Measurements from ENCODE around the gene TDRD12. TPM values are rescaled to one million over a fixed set of nuclear protein-coding genes. Genes with fewer than 3 reads are reported as not detected.
"Not testable (repeated sequence)": the region's sequence is repeated elsewhere in the genome, so short reads cannot be mapped to it uniquely, and the experiment has no call there.

Gene TDRD12
- total RNA-seq, 1 experiment from 2014 or later = 0.64 TPM

GRCh38 chr19:32833388-32833787 is 113.8 kb downstream of the TDRD12 start:
- H3K9me3 ChIP-seq (ENCODE audit: low read depth, low read length, poor library complexity, severe bottlenecking); H3K4me3 ChIP-seq (ENCODE audit: low read depth, low read length, poor library complexity, severe bottlenecking); BruUV-seq (replicated peaks); H3K27ac ChIP-seq (ENCODE audit: low read depth, low read length, poor library complexity, severe bottlenecking); H3K36me3 ChIP-seq (ENCODE audit: insufficient read depth, low read length, poor library complexity, severe bottlenecking); intact Hi-C loops (cut with micrococcal nuclease; ENCODE audit: unreplicated experiment); CTCF ChIA-PET; DNase-seq (ENCODE audit: low spot score); POLR2A ChIA-PET (ENCODE audit: low non-redundant PET); H3K4me1 ChIP-seq (ENCODE audit: insufficient read depth, low read length, poor library complexity, severe bottlenecking); H3K27me3 ChIP-seq (replicated peaks; ENCODE audit: insufficient read depth, low read depth, low read length, poor library complexity): not testable (repeated sequence)

DNA sequence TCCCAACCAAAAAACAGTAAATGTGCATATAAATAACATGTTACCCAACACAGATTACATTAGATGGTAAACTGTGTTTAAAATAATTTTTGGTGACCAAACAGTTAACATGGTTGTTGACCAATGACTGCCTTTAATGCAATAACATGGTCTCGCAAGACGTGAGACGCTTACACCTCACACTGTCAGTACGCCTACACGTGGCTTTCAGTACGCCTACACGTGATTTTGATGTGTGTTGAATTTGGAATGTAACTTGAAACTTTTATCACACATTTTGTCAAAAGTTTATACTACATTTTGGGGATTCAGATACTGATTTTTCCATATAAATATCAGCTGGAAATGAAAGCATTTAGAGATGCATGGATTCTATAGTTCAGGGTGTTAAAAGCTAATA is 118.0 kb downstream of the TDRD12 start:
- POLR2A ChIA-PET (ENCODE audit: low non-redundant PET) = no interaction called here
- CTCF ChIA-PET = no interaction called here
- no peak for DNase-seq (ENCODE audit: low spot score)
- intact Hi-C loops (cut with micrococcal nuclease; ENCODE audit: unreplicated experiment) = no loop called here
- Histone ChIP-seq H3K4me1 (ENCODE audit: insufficient read depth, low read length, poor library complexity, severe bottlenecking) (no peaks in the 10 kb centered on the region), H3K4me3 (ENCODE audit: low read depth, low read length, poor library complexity, severe bottlenecking) (no peak overlapping the region), H3K27me3 (replicated peaks; ENCODE audit: insufficient read depth, low read depth, low read length, poor library complexity) (no peaks in the 10 kb centered on the region), H3K27ac (ENCODE audit: low read depth, low read length, poor library complexity, severe bottlenecking) (no peak overlapping the region), H3K36me3 (ENCODE audit: insufficient read depth, low read length, poor library complexity, severe bottlenecking) (no peaks in the 10 kb centered on the region), H3K9me3 (ENCODE audit: low read depth, low read length, poor library complexity, severe bottlenecking) (peaks cover 11% of the 10 kb centered on the region)
- BruUV-seq (replicated peaks) = no TSS peak
- no peak for TF ChIP-seq EZH2 (IDR thresholded peaks at IDR 0.05; ENCODE audit: borderline replicate concordance, low read depth, low read length, poor library complexity, severe bottlenecking)
- TF ChIP-seq, protein P1, sequence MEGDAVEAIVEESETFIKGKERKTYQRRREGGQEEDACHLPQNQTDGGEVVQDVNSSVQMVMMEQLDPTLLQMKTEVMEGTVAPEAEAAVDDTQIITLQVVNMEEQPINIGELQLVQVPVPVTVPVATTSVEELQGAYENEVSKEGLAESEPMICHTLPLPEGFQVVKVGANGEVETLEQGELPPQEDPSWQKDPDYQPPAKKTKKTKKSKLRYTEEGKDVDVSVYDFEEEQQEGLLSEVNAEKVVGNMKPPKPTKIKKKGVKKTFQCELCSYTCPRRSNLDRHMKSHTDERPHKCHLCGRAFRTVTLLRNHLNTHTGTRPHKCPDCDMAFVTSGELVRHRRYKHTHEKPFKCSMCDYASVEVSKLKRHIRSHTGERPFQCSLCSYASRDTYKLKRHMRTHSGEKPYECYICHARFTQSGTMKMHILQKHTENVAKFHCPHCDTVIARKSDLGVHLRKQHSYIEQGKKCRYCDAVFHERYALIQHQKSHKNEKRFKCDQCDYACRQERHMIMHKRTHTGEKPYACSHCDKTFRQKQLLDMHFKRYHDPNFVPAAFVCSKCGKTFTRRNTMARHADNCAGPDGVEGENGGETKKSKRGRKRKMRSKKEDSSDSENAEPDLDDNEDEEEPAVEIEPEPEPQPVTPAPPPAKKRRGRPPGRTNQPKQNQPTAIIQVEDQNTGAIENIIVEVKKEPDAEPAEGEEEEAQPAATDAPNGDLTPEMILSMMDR (conservative IDR thresholded peaks at IDR 0.05; ENCODE audit: low read depth, low read length) = no peak

DNA sequence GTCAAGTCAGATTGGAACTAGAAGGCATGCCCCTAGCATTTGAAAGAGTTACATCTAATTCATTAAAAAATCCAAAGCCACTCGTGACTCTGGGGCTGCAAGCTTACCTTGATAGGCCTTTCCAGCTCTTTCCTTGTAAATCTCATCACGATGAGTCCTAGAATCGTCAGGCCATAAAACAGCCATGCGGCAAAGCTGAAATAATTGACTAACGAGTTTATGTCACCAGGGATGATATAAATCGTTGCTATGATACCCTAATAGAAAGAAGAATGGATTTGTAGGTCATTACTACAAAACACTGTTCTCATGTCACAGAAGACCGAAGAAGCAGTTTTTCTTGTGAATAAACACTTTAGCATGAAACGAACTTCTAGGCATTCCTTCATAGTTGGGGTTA is 122.5 kb downstream of the TDRD12 start:
- H3K27ac ChIP-seq (ENCODE audit: low read depth, low read length, poor library complexity, severe bottlenecking) = no peak overlapping the region
- BruUV-seq (replicated peaks) = no TSS peak
- H3K9me3 ChIP-seq (ENCODE audit: low read depth, low read length, poor library complexity, severe bottlenecking) = peaks cover 11% of the 10 kb centered on the region
- H3K4me3 ChIP-seq (ENCODE audit: low read depth, low read length, poor library complexity, severe bottlenecking) = no peak overlapping the region
- H3K27me3 ChIP-seq (replicated peaks; ENCODE audit: insufficient read depth, low read depth, low read length, poor library complexity) = no peaks in the 10 kb centered on the region
- POLR2A ChIA-PET (ENCODE audit: low non-redundant PET) = interaction anchor here (0.7 kb wide), 1 partner anchor 462 kb away, joined by 3 read pairs; no protein-coding TSS in a partner anchor
- H3K4me1 ChIP-seq (ENCODE audit: insufficient read depth, low read length, poor library complexity, severe bottlenecking) = no peaks in the 10 kb centered on the region
- CTCF ChIA-PET = no interaction called here
- TF ChIP-seq EZH2 (IDR thresholded peaks at IDR 0.05; ENCODE audit: borderline replicate concordance, low read depth, low read length, poor library complexity, severe bottlenecking) = no peak
- TF ChIP-seq, protein P1 (conservative IDR thresholded peaks at IDR 0.05; ENCODE audit: low read depth, low read length) = no peak
- intact Hi-C loops (cut with micrococcal nuclease; ENCODE audit: unreplicated experiment) = no loop called here
- H3K36me3 ChIP-seq (ENCODE audit: insufficient read depth, low read length, poor library complexity, severe bottlenecking) = no peaks in the 10 kb centered on the region
- DNase-seq (ENCODE audit: low spot score) = no peak

- Histone ChIP-seq H3K27me3 (replicated peaks; ENCODE audit: insufficient read depth, low read depth, low read length, poor library complexity) (no peaks in the 10 kb centered on the region), H3K4me1 (ENCODE audit: insufficient read depth, low read length, poor library complexity, severe bottlenecking) (no peaks in the 10 kb centered on the region), H3K4me3 (ENCODE audit: low read depth, low read length, poor library complexity, severe bottlenecking) (no peak overlapping the region), H3K9me3 (ENCODE audit: low read depth, low read length, poor library complexity, severe bottlenecking) (peaks cover 11% of the 10 kb centered on the region), H3K36me3 (ENCODE audit: insufficient read depth, low read length, poor library complexity, severe bottlenecking) (no peaks in the 10 kb centered on the region), H3K27ac (ENCODE audit: low read depth, low read length, poor library complexity, severe bottlenecking) (no peak overlapping the region)
- no TSS peak for BruUV-seq (replicated peaks)
- CTCF ChIA-PET = no interaction called here
- POLR2A ChIA-PET (ENCODE audit: low non-redundant PET) = no interaction called here
- intact Hi-C loops (cut with micrococcal nuclease; ENCODE audit: unreplicated experiment) = no loop called here
- no peak for DNase-seq (ENCODE audit: low spot score)
- TF ChIP-seq, protein P1 (conservative IDR thresholded peaks at IDR 0.05; ENCODE audit: low read depth, low read length) = no peak
- TF ChIP-seq EZH2 (IDR thresholded peaks at IDR 0.05; ENCODE audit: borderline replicate concordance, low read depth, low read length, poor library complexity, severe bottlenecking) = no peak
Observed at GRCh38 chr19:32843716-32844245, 124.2 kb downstream of the TDRD12 start.

- BruUV-seq (replicated peaks); CTCF ChIA-PET; H3K4me1 ChIP-seq (ENCODE audit: insufficient read depth, low read length, poor library complexity, severe bottlenecking); POLR2A ChIA-PET (ENCODE audit: low non-redundant PET); H3K4me3 ChIP-seq (ENCODE audit: low read depth, low read length, poor library complexity, severe bottlenecking); H3K36me3 ChIP-seq (ENCODE audit: insufficient read depth, low read length, poor library complexity, severe bottlenecking); H3K27me3 ChIP-seq (replicated peaks; ENCODE audit: insufficient read depth, low read depth, low read length, poor library complexity); DNase-seq (ENCODE audit: low spot score); H3K27ac ChIP-seq (ENCODE audit: low read depth, low read length, poor library complexity, severe bottlenecking); intact Hi-C loops (cut with micrococcal nuclease; ENCODE audit: unreplicated experiment); H3K9me3 ChIP-seq (ENCODE audit: low read depth, low read length, poor library complexity, severe bottlenecking): not testable (repeated sequence)
Observed at GRCh38 chr19:32848035-32848434, 128.5 kb downstream of the TDRD12 start.

Data from A673 (cell line).